K562 (cell line): ENCODE data around the gene ANO9. TPM values are rescaled to one million over a fixed set of nuclear protein-coding genes. Genes with fewer than 3 reads are reported as not detected.

Experiments used
- ATAC-seq: fragments of 200-7000 bp; cut with Tn5 transposase; 3 replicates; pipeline ENCODE4 v1.9.1; 2020; ENCODE audit warnings: moderate library complexity
- BruUV-seq: library from RNA; stranded (reverse); fragments of 400-500 nt; replicated peaks from 2 replicates; lab custom pipeline; 2021; lab: Mats Ljungman, UMichigan
- CTCF ChIA-PET: fragments of 300-600 bp; formaldehyde crosslinking; extraction: SDS; loops from one replicate; lab custom pipeline; 2021; ENCODE audit warnings: low intra/inter-chr PET ratio; lab: Yijun Ruan, JAX
- POLR2A ChIA-PET: fragments of 300-600, 350-650 bp; sonication (Branson Sonifier 250); formaldehyde crosslinking; extraction: SDS; loops from one replicate; lab custom pipeline; 2021; ENCODE audit warnings: antibody characterized with exemption, inconsistent platforms; lab: Yijun Ruan, JAX
- DNase-seq, 4 experiments: peaks; one replicate each; pipeline versions ENCODE4 v3.0.0 to v3.0.0-alpha.2; 2011 to 2018; ENCODE audit warnings: low spot score in 3 of 4, mixed read lengths in 3 of 4; ENCODE audit errors: extremely low read depth in 1 of 4
- FAIRE-seq: peaks from 2 replicates; lab custom pipeline; 2011; peaks lifted over from hg19 to GRCh38; lab: Jason Lieb, UNC
- H2AFZ ChIP-seq: 2 replicates; pipeline ENCODE4 v1.6.0; 2011; ENCODE audit warnings: low read depth, low read length, control low read depth, inconsistent platforms
- H3K27ac ChIP-seq: fragments of 200-600 bp; 3 replicates; pipeline ENCODE4 v1.8.0; 2011; ENCODE audit warnings: low read depth, mild to moderate bottlenecking, control low read depth, inconsistent platforms, low read length, moderate library complexity, mixed read lengths; ENCODE audit errors: extremely low read depth
- H3K27me3 ChIP-seq, 2 experiments: fragments of 300-600 bp in 1 of 2; 2 replicates in 1 of 2; 3 replicates in 1 of 2; pipeline versions ENCODE4 v1.6.0 to v1.8.0; 2011; ENCODE audit warnings: inconsistent platforms in 2 of 2, low read length in 2 of 2, mild to moderate bottlenecking in 1 of 2, mixed read lengths in 1 of 2, moderate library complexity in 1 of 2; ENCODE audit not compliant: control insufficient read depth in 2 of 2, insufficient read depth in 2 of 2
- H3K36me3 ChIP-seq: fragments of 300-600 bp; 3 replicates; pipeline ENCODE4 v1.8.0; 2011; ENCODE audit warnings: mild to moderate bottlenecking, low read length, inconsistent platforms; ENCODE audit not compliant: control insufficient read depth, insufficient read depth
- H3K4me1 ChIP-seq, 2 experiments: fragments of 200-600 bp in 1 of 2; replicated peaks in 1 of 2; 2 replicates in 1 of 2; 3 replicates in 1 of 2; pipeline versions ENCODE4 v1.5.1 to v1.8.0; 2011; ENCODE audit warnings: inconsistent platforms in 2 of 2, low read length in 2 of 2, mild to moderate bottlenecking in 1 of 2, mixed read lengths in 1 of 2, moderate library complexity in 1 of 2; ENCODE audit not compliant: control insufficient read depth in 2 of 2, insufficient read depth in 2 of 2
- H3K4me2 ChIP-seq: 2 replicates; pipeline ENCODE4 v1.6.1; 2011; ENCODE audit warnings: low read length, control low read depth, inconsistent platforms, mixed read lengths; ENCODE audit not compliant: insufficient read depth
- H3K4me3 ChIP-seq: fragments of 200-600 bp; sonication (generic), shearing (Covaris generic); 2 replicates; pipeline ENCODE4 v1.5.1; 2016; ENCODE audit warnings: control low read depth, inconsistent platforms
- H3K79me2 ChIP-seq: fragments of 200-600 bp; 3 replicates; pipeline ENCODE4 v1.8.0; 2011; ENCODE audit warnings: low read length, inconsistent platforms; ENCODE audit not compliant: control insufficient read depth, insufficient read depth
- H3K9ac ChIP-seq, 2 experiments: 2 replicates each; pipeline versions ENCODE4 v1.6.0 to v1.6.1; 2011; ENCODE audit warnings: low read depth in 2 of 2, low read length in 2 of 2, control low read depth in 1 of 2, inconsistent platforms in 1 of 2, mild to moderate bottlenecking in 1 of 2, mixed read lengths in 1 of 2; ENCODE audit not compliant: insufficient read depth in 1 of 2
- H3K9me1 ChIP-seq: one replicate; pipeline ENCODE4 v1.6.0; 2011; ENCODE audit warnings: inconsistent platforms, mild to moderate bottlenecking, low read length, moderate library complexity; ENCODE audit not compliant: control insufficient read depth, insufficient read depth
- H3K9me3 ChIP-seq: replicated peaks from 2 replicates; pipeline ENCODE4 v1.5.1; 2011; ENCODE audit warnings: low read depth, low read length, inconsistent platforms; ENCODE audit not compliant: control insufficient read depth, insufficient read depth
- H4K20me1 ChIP-seq: replicated peaks from 2 replicates; pipeline ENCODE4 v1.6.1; 2011; ENCODE audit warnings: low read length, inconsistent platforms, mixed read lengths; ENCODE audit not compliant: control insufficient read depth, insufficient read depth
- BCL6 ChIP-seq: fragments of 250-450 bp; sonication (Bioruptor Pico); IDR thresholded peaks from 2 replicates; pipeline ENCODE4 v1.4.0; 2020
- CHAMP1 ChIP-seq: fragments of 450-650 bp; IDR thresholded peaks from 2 replicates; pipeline ENCODE4 v1.6.1; 2016; ENCODE audit warnings: mild to moderate bottlenecking
- COPS2 ChIP-seq: fragments of 450-650 bp; conservative IDR thresholded peaks from 2 replicates; pipeline ENCODE4 v1.6.1; 2016; ENCODE audit warnings: mild to moderate bottlenecking, moderate library complexity
- CTCF ChIP-seq, 3 experiments: IDR thresholded peaks in 2 of 3; conservative IDR thresholded peaks in 1 of 3; 2 replicates each; pipeline ENCODE4 v1.5.1; 2011 to 2012; ENCODE audit warnings: low read length in 3 of 3, mild to moderate bottlenecking in 3 of 3, control low read depth in 2 of 3, improper control_type of control experiment in 1 of 3, inconsistent platforms in 1 of 3, low read depth in 1 of 3, mixed read lengths in 1 of 3, moderate library complexity in 1 of 3; ENCODE audit not compliant: insufficient read depth in 2 of 3
- FOXO4 ChIP-seq: fragments of 450-650 bp; formaldehyde crosslinking; IDR thresholded peaks from 2 replicates; pipeline ENCODE4 v1.4.0; 2020; ENCODE audit warnings: mild to moderate bottlenecking, moderate library complexity
- MEF2D ChIP-seq: conservative IDR thresholded peaks from 2 replicates; pipeline ENCODE4 v1.6.1; 2016; ENCODE audit warnings: low read depth, missing genetic modification characterization, missing compliant biosample characterization
- MTA1 ChIP-seq: fragments of 450-650 bp; IDR thresholded peaks from 2 replicates; pipeline ENCODE4 v1.6.1; 2017; ENCODE audit warnings: borderline replicate concordance
- NR4A1 ChIP-seq, 2 experiments: fragments of 250-450 bp in 1 of 2; fragments of 450-650 bp in 1 of 2; sonication (Bioruptor Pico) in 1 of 2; IDR thresholded peaks; 2 replicates each; pipeline versions ENCODE4 v1.4.0 to v1.6.1; 2016 to 2020; ENCODE audit warnings: mild to moderate bottlenecking in 2 of 2, missing compliant biosample characterization in 1 of 2, missing genetic modification characterization in 1 of 2, moderate library complexity in 1 of 2
- POLR2H ChIP-seq: IDR thresholded peaks from 2 replicates; pipeline ENCODE4 v1.6.1; 2016; ENCODE audit warnings: missing genetic modification characterization, low read depth, mild to moderate bottlenecking, control low read depth, missing compliant biosample characterization, moderate library complexity
- PTRF ChIP-seq: fragments of 450-650 bp; IDR thresholded peaks from 2 replicates; pipeline ENCODE4 v1.6.1; 2016; ENCODE audit warnings: mild to moderate bottlenecking, missing genetic modification characterization, missing compliant biosample characterization
- TFE3 ChIP-seq: fragments of 450-650 bp; formaldehyde crosslinking; IDR thresholded peaks from 2 replicates; pipeline ENCODE4 v1.4.0; 2020; ENCODE audit warnings: mild to moderate bottlenecking, mixed read lengths
- ZBTB7A ChIP-seq: IDR thresholded peaks from 2 replicates; pipeline ENCODE4 v1.6.1; 2011; ENCODE audit warnings: low read depth, mild to moderate bottlenecking, low read length, moderate library complexity, borderline replicate concordance; ENCODE audit not compliant: control insufficient read depth
- ZNF12 ChIP-seq: sonication (generic); formaldehyde crosslinking; IDR thresholded peaks from 2 replicates; pipeline ENCODE4 v1.4.0; 2020; ENCODE audit warnings: mild to moderate bottlenecking, missing genetic modification reagents
- WGBS: fragments of 100-300 bp; shearing (Covaris generic); methylation state at CpG from one replicate; pipeline ENCODE4 v1.1.6; 2016; ENCODE audit warnings: low coverage, mixed read lengths; ENCODE audit not compliant: insufficient coverage; ENCODE audit errors: missing lambda C conversion rate; 5-methylcytosine and 5-hydroxymethylcytosine counted together
- in situ Hi-C: fragments of 300-500 bp; cut with MboI; formaldehyde crosslinking; loops from 4 replicates; pipeline ENCODE4 v1.15.0; 2018; ENCODE audit warnings: inconsistent platforms, mixed read lengths
- intact Hi-C: fragments of 100-400 bp; cut with micrococcal nuclease; formaldehyde crosslinking; loops from 2 replicates; pipeline ENCODE4 v1.14.2; 2022
- polyA plus RNA-seq, 8 experiments: library from polyadenylated mRNA; depleted of rRNA in 4 of 8; stranded (reverse) in 5 of 8; unstranded in 3 of 8; fragments of >200 nt; fragmentation: Nextera tagmentation in 2 of 8; fragmentation: Illumina TruSeq in 1 of 8; extraction: Ambion mirVana in 2 of 8; extraction: Trizol in 1 of 8; gene quantifications; 2 replicates each; pipeline versions ENCODE4 v1.2.1 to v1.2.3, GENCODE V29; 2011 to 2014; ENCODE audit warnings: inconsistent platforms in 1 of 8, missing spikeins in 1 of 8
- total RNA-seq, 7 experiments: library from RNA; depleted of rRNA in 6 of 7; stranded (reverse); fragments of >200 nt in 6 of 7; fragmentation: Illumina TruSeq in 2 of 7; extraction: Trizol in 2 of 7; gene quantifications; 2 replicates each; pipeline versions ENCODE4 v1.2.1 to v1.2.3, GENCODE V29; 2011 to 2021; ENCODE audit warnings: low replicate concordance in 1 of 7

The ANO9 gene
- total and polyA plus RNA-seq, 9 of the 15 experiments (the other 6 are each of a cell fraction or from before 2014, with no cell fraction given), result 0.20 to 14.5 (median 4.5) TPM

GRCh38 chr11:393219-394033, 48.4 kb downstream of the ANO9 start:
- in situ Hi-C loops (no loop called here), intact Hi-C loops (loop anchor here (5.0 kb wide), 1 partner anchor 54 kb away; no protein-coding TSS in a partner anchor)
- BruUV-seq, result no TSS peak
- peak overlapping the region; percentile 93 for H3K27ac ChIP-seq
- no peaks in the 10 kb centered on the region for H3K9me1 ChIP-seq
- peaks cover 30% of the 10 kb centered on the region; the same call in 2 of the 3 replicates for H3K36me3 ChIP-seq
- FAIRE-seq (peak; percentile 79), DNase-seq (peak; percentile 86 to 95 (median 90)), ATAC-seq (peak; percentile 84)
- H3K4me2 ChIP-seq, result peak overlapping the region; percentile 97
- peaks cover 35% of the 10 kb centered on the region for H3K79me2 ChIP-seq
- peak overlapping the region; percentile 94 to 99 for H3K9ac ChIP-seq
- ChIA-PET POLR2A (interaction anchor here (0.6 to 1.3 kb wide), 2 partner anchors 14 to 101 kb away, joined by 3 to 4 read pairs; no protein-coding TSS in a partner anchor), CTCF (no interaction called here)
- H3K9me3 ChIP-seq, result no peaks in the 10 kb centered on the region
- H3K27me3 ChIP-seq, result no peaks in the 10 kb centered on the region
- no peaks in the 10 kb centered on the region for H4K20me1 ChIP-seq
- peak overlapping the region; percentile 88 for H2AFZ ChIP-seq
- 10% methylated on average over 9 of the region's 17 CpGs for WGBS
- peaks cover 27 to 75% of the 10 kb centered on the region in 2 experiments for H3K4me1 ChIP-seq
- peak overlapping the region; percentile 67 for H3K4me3 ChIP-seq
- TF ChIP-seq MTA1, result no peak
- TF ChIP-seq TFE3 (CRISPR knock-in tag), result no peak
- TF ChIP-seq COPS2, result no peak
- TF ChIP-seq NR4A1 (CRISPR knock-in tag; IDR thresholded peaks at IDR 0.05), result no peak
- TF ChIP-seq NR4A1 (tag; IDR thresholded peaks at IDR 0.05), result no peak
- TF ChIP-seq CHAMP1, result no peak
- no peak for TF ChIP-seq BCL6 (CRISPR knock-in tag)
- TF ChIP-seq ZBTB7A, result peak; percentile 95
- no peak for TF ChIP-seq CTCF (IDR thresholded peaks at IDR 0.05 in 2 of 3, conservative IDR thresholded peaks at IDR 0.05 in 1 of 3; ENCODE audit: insufficient read depth in 2 of 3, low read depth in 1 of 3, low read length in 3 of 3)
- no peak for TF ChIP-seq POLR2H (tag)
- no peak for TF ChIP-seq ZNF12 (CRISPR knock-in tag)
- no peak for TF ChIP-seq PTRF
- TF ChIP-seq FOXO4 (CRISPR knock-in tag), result no peak
- TF ChIP-seq MEF2D, result no peak
